ENCODE results near the gene GDI1.

Gene GDI1

GRCh38 chrX:154478728-154479622 is 42.0 kb downstream of the GDI1 start, which contains the start of gene LAGE3:
Gene LAGE3, minus strand, starts transcription at chrX:154479281. Its CDS starts 366 bp downstream, at chrX:154478915.
- TF ChIP-seq CTCF (IDR thresholded peaks at IDR 0.05; ENCODE audit: unreplicated experiment in 3 of 3): no peak
- H3K27me3 Mint-ChIP-seq (ENCODE audit: low read depth): peaks cover 3% of the 10 kb centered on the region
- H3K36me3 Mint-ChIP-seq (ENCODE audit: low read depth): peaks cover 20% of the 10 kb centered on the region
- peaks cover 16% of the 10 kb centered on the region for H3K9me3 Mint-ChIP-seq
- H3K4me3 Mint-ChIP-seq: peak within 1 kb of the TSS; percentile 83 to 87 (median 86)
- H3K4me1 Mint-ChIP-seq: peaks cover 4% of the 10 kb centered on the region
- peak within 1 kb of the TSS; percentile 35 to 77 (median 64) for H3K27ac Mint-ChIP-seq

GRCh38 chrX:154481195-154481594 is 44.2 kb downstream of the GDI1 start:
- peak overlapping the region in 1 of 3 experiments; percentile 18 for H3K4me3 Mint-ChIP-seq
- H3K27ac Mint-ChIP-seq: no peak overlapping the region
- peaks cover 10% of the 10 kb centered on the region for H3K9me3 Mint-ChIP-seq
- peaks cover 3% of the 10 kb centered on the region for H3K27me3 Mint-ChIP-seq (ENCODE audit: low read depth)
- H3K36me3 Mint-ChIP-seq (ENCODE audit: low read depth): peaks cover 15% of the 10 kb centered on the region
- no peak for TF ChIP-seq CTCF (IDR thresholded peaks at IDR 0.05; ENCODE audit: unreplicated experiment in 3 of 3)
- H3K4me1 Mint-ChIP-seq: no peaks in the 10 kb centered on the region

GRCh38 chrX:154481911-154482601 is 45.1 kb downstream of the GDI1 start:
- TF ChIP-seq CTCF (IDR thresholded peaks at IDR 0.05; ENCODE audit: unreplicated experiment in 3 of 3): no peak
- Mint-ChIP-seq H3K27ac (peak overlapping the region in 1 of 3 experiments; percentile 13), H3K4me3 (peak overlapping the region; percentile 6 to 60 (median 7)), H3K27me3 (ENCODE audit: low read depth) (peaks cover 3% of the 10 kb centered on the region), H3K36me3 (ENCODE audit: low read depth) (peaks cover 15% of the 10 kb centered on the region), H3K9me3 (peaks cover 10% of the 10 kb centered on the region), H3K4me1 (no peaks in the 10 kb centered on the region)

- Mint-ChIP-seq H3K9me3 (peaks cover 11% of the 10 kb centered on the region), H3K4me3 (no peak overlapping the region), H3K27me3 (ENCODE audit: low read depth) (peaks cover 3% of the 10 kb centered on the region), H3K4me1 (peaks cover under 1% of the 10 kb centered on the region), H3K27ac (no peak overlapping the region), H3K36me3 (ENCODE audit: low read depth) (peaks cover 16% of the 10 kb centered on the region)
- no peak for TF ChIP-seq CTCF (IDR thresholded peaks at IDR 0.05; ENCODE audit: unreplicated experiment in 3 of 3)
Observed at GRCh38 chrX:154482786-154483185, 45.8 kb downstream of the GDI1 start.

GRCh38 chrX:154483325-154483724 is 46.4 kb downstream of the GDI1 start:
- H3K27ac Mint-ChIP-seq: peak overlapping the region in 1 of 3 experiments; percentile 35
- TF ChIP-seq CTCF (IDR thresholded peaks at IDR 0.05; ENCODE audit: unreplicated experiment in 3 of 3): no peak

More at GRCh38 chrX:154483325-154483724, 46.4 kb downstream of the GDI1 start:
- H3K27me3 Mint-ChIP-seq (ENCODE audit: low read depth): peaks cover 3% of the 10 kb centered on the region
- H3K9me3 Mint-ChIP-seq: peaks cover 15% of the 10 kb centered on the region
- peaks cover 21% of the 10 kb centered on the region for H3K36me3 Mint-ChIP-seq (ENCODE audit: low read depth)
- peaks cover 5% of the 10 kb centered on the region for H3K4me1 Mint-ChIP-seq
- peak overlapping the region; percentile 9 to 14 (median 9) for H3K4me3 Mint-ChIP-seq
